GM12872 (cell line): ENCODE data around the gene JAM3.

Experiments
- CTCF ChIP-seq: IDR thresholded peaks from 3 replicates; pipeline ENCODE4 v1.5.1; 2011; ENCODE audit warnings: low read depth, mild to moderate bottlenecking, low read length, moderate library complexity; ENCODE audit not compliant: insufficient read depth

Gene JAM3

GRCh38 chr11:134171951-134172350, 103.1 kb downstream of the JAM3 start:
- TF ChIP-seq CTCF, result no peak

- TF ChIP-seq CTCF, result no peak
Measured at GRCh38 chr11:134173296-134173695, 104.4 kb downstream of the JAM3 start.

- TF ChIP-seq CTCF, result no peak
Measured at GRCh38 chr11:134176284-134176683, 107.4 kb downstream of the JAM3 start.

- TF ChIP-seq CTCF, result no peak
Measured at GRCh38 chr11:134178032-134178674, 109.3 kb downstream of the JAM3 start.

GRCh38 chr11:134181707-134182106, 112.8 kb downstream of the JAM3 start:
- TF ChIP-seq CTCF, result no peak

- TF ChIP-seq CTCF, result no peak
Measured at GRCh38 chr11:134196756-134197155, 127.9 kb downstream of the JAM3 start.

GRCh38 chr11:134199531-134199930, 130.7 kb downstream of the JAM3 start:
- TF ChIP-seq CTCF, result no peak
